ENCODE measurements around the gene WWOX. TPM values are rescaled to one million over a fixed set of nuclear protein-coding genes. Genes with fewer than 3 reads are reported as not detected.

Gene WWOX
- total and polyA plus RNA-seq, 2 of the 4 experiments (the other 2 are of a cell fraction), result 2.7 to 5.4 TPM

- CTCF ChIA-PET, result no interaction called here
- dilution Hi-C loops (cut with HindIII; ENCODE audit: low sequenced_read_pairs, unreplicated experiment), result no loop called here
- Histone ChIP-seq H2AK9ac (replicated peaks; ENCODE audit: low read depth, low read length, poor library complexity) (no peak overlapping the region), H3K4ac (ENCODE audit: low read depth, low read length) (no peak overlapping the region), H3K9me3 (ENCODE audit: control insufficient read depth, insufficient read depth, low read length) (peaks cover 15% of the 10 kb centered on the region), H4K5ac (ENCODE audit: low read depth, low read length) (no peak overlapping the region), H3K27me3 (ENCODE audit: control insufficient read depth, insufficient read depth, low read length) (no peaks in the 10 kb centered on the region), H3K36me3 (ENCODE audit: control insufficient read depth, insufficient read depth, low read length) (no peaks in the 10 kb centered on the region), H2BK15ac (ENCODE audit: low read depth, low read length) (no peak overlapping the region), H3K18ac (ENCODE audit: low read depth, low read length) (no peak overlapping the region), H3K9ac (ENCODE audit: low read depth, low read length) (no peak overlapping the region), H3K9me1 (ENCODE audit: insufficient read depth, low read length) (no peaks in the 10 kb centered on the region), H3K79me1 (ENCODE audit: low read depth in 1 of 2, low read length in 2 of 2) (no peaks in the 10 kb centered on the region), H2AFZ (replicated peaks; ENCODE audit: low read length, poor library complexity) (no peak overlapping the region), H3K4me3 (ENCODE audit: insufficient read depth, low read depth, low read length) (no peak overlapping the region), H3K4me2 (ENCODE audit: low read depth, low read length) (no peak overlapping the region), H3K23ac (ENCODE audit: low read depth, low read length) (no peak overlapping the region), H4K20me1 (ENCODE audit: insufficient read depth, low read length) (no peaks in the 10 kb centered on the region), H3K4me1 (ENCODE audit: control insufficient read depth, insufficient read depth, low read length) (no peaks in the 10 kb centered on the region), H3K27ac (ENCODE audit: insufficient read depth, low read length) (no peak overlapping the region), H4K8ac (ENCODE audit: low read depth in 2 of 2, low read length in 2 of 2) (no peak overlapping the region), H2AK5ac (ENCODE audit: low read depth, low read length) (no peak overlapping the region), H2BK5ac (ENCODE audit: low read depth, low read length, poor library complexity, severe bottlenecking) (no peak overlapping the region), H4K91ac (ENCODE audit: insufficient read depth, low read depth, low read length) (no peak overlapping the region), H3K14ac (replicated peaks; ENCODE audit: low read depth, low read length) (no peak overlapping the region), H2BK20ac (ENCODE audit: low read depth, low read length) (no peak overlapping the region), H2BK120ac (ENCODE audit: low read depth, low read length) (no peak overlapping the region), H3K56ac (ENCODE audit: extremely low read depth, insufficient read depth, low read length) (no peak overlapping the region)
- no peak for DNase-seq
- no TSS peak for BruUV-seq (replicated peaks)
- in situ Hi-C loops (cut with MboI; ENCODE audit: low sequenced_read_pairs), result no loop called here
- intact Hi-C loops (cut with micrococcal nuclease), result no loop called here
- POLR2A ChIA-PET (ENCODE audit: unreplicated experiment), result no interaction called here
- WGBS, 2 experiments (ENCODE audit: extremely low coverage in 2 of 2, insufficient read length in 1 of 2), result 20% methylated on average over 1 of the region's 8 CpGs; no CpG with 5 or more reads in 1 of the 2 experiments
- no peak for TF ChIP-seq BHLHE40 (IDR thresholded peaks at IDR 0.05; ENCODE audit: low read depth, low read length)
- no peak for TF ChIP-seq RCOR1 (IDR thresholded peaks at IDR 0.05; ENCODE audit: insufficient replicate concordance, low read length)
- no peak for TF ChIP-seq RFX5 (IDR thresholded peaks at IDR 0.05; ENCODE audit: low read depth, low read length)
- no peak for TF ChIP-seq MAFK (IDR thresholded peaks at IDR 0.05; ENCODE audit: low read depth, low read length)
- TF ChIP-seq CTCF (conservative IDR thresholded peaks at IDR 0.05; ENCODE audit: low read depth, low read length), result no peak
- TF ChIP-seq CHD1 (IDR thresholded peaks at IDR 0.05; ENCODE audit: low read depth, low read length), result no peak
- TF ChIP-seq FOS (IDR thresholded peaks at IDR 0.05; ENCODE audit: low read depth, low read length), result no peak
- TF ChIP-seq CEBPB (IDR thresholded peaks at IDR 0.05; ENCODE audit: low read depth, low read length), result no peak
- no peak for TF ChIP-seq RAD21 (IDR thresholded peaks at IDR 0.05; ENCODE audit: low read length)
- TF ChIP-seq MXI1 (IDR thresholded peaks at IDR 0.05; ENCODE audit: borderline replicate concordance, low read depth, low read length), result no peak
- no peak for TF ChIP-seq POLR2A (IDR thresholded peaks at IDR 0.05; ENCODE audit: low read depth, low read length)
- no peak for TF ChIP-seq ELK1 (IDR thresholded peaks at IDR 0.05; ENCODE audit: borderline replicate concordance, low read depth, low read length)
- TF ChIP-seq MAZ (IDR thresholded peaks at IDR 0.05; ENCODE audit: borderline replicate concordance, low read depth, low read length), result no peak
- no peak for TF ChIP-seq NFE2L2 (IDR thresholded peaks at IDR 0.05; ENCODE audit: low read depth, low read length)
- TF ChIP-seq USF2 (IDR thresholded peaks at IDR 0.05; ENCODE audit: low read depth, low read length), result no peak
- TF ChIP-seq SMC3 (IDR thresholded peaks at IDR 0.05; ENCODE audit: low read depth, low read length), result no peak
- no peak for ATAC-seq (ENCODE audit: low read depth)
Measured at GRCh38 chr16:79194291-79194690, 1094.8 kb downstream of the WWOX start.
